PFSK-1 (cell line): ENCODE measurements around the gene NCOA3.

Experiments used
- POLR2AphosphoS5 ChIP-seq: IDR thresholded peaks from 2 replicates; pipeline ENCODE4 v1.6.1; 2012; ENCODE audit warnings: low read depth, mild to moderate bottlenecking, control low read depth, low read length, moderate library complexity
- SIN3A ChIP-seq: IDR thresholded peaks from 2 replicates; pipeline ENCODE4 v1.6.1; 2012; ENCODE audit warnings: mild to moderate bottlenecking, low read length, moderate library complexity, borderline replicate concordance; ENCODE audit not compliant: insufficient read depth
- TAF1 ChIP-seq: IDR thresholded peaks from 2 replicates; pipeline ENCODE4 v1.6.1; 2012; ENCODE audit warnings: low read length, control low read depth, borderline replicate concordance; ENCODE audit not compliant: insufficient read depth
- TF ChIP-seq, protein P1 (sequence below), 2 experiments: IDR thresholded peaks; 2 replicates each; pipeline versions ENCODE4 v1.6.1 to v1.8.0; 2011 to 2012; ENCODE audit warnings: low read depth in 2 of 2, low read length in 2 of 2, control low read depth in 1 of 2, inconsistent platforms in 1 of 2, mild to moderate bottlenecking in 1 of 2, moderate library complexity in 1 of 2; ENCODE audit not compliant: insufficient read depth in 1 of 2

DNA sequence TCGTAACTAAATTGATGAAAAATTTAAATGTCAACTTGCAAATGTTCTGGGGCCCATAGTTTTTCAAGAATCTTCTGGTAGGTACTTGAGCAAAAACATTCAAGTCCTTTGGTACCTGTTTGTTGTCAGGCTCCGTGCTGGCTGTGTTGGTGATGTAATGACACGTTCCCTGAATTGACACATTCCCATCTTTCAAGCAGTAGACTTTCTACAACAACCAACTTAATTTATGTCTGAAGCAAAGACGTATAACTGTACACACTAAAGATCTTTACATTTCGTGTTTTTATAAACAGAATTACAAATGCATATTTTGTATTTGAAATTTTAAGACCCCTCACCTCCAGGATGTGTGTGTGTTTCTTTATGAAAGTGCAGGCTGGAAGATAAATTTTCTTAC lies 49.5 kb downstream of the NCOA3 start:
- no peak for TF ChIP-seq POLR2AphosphoS5
- no peak for TF ChIP-seq TAF1
- TF ChIP-seq SIN3A, result no peak
- TF ChIP-seq, protein P1, sequence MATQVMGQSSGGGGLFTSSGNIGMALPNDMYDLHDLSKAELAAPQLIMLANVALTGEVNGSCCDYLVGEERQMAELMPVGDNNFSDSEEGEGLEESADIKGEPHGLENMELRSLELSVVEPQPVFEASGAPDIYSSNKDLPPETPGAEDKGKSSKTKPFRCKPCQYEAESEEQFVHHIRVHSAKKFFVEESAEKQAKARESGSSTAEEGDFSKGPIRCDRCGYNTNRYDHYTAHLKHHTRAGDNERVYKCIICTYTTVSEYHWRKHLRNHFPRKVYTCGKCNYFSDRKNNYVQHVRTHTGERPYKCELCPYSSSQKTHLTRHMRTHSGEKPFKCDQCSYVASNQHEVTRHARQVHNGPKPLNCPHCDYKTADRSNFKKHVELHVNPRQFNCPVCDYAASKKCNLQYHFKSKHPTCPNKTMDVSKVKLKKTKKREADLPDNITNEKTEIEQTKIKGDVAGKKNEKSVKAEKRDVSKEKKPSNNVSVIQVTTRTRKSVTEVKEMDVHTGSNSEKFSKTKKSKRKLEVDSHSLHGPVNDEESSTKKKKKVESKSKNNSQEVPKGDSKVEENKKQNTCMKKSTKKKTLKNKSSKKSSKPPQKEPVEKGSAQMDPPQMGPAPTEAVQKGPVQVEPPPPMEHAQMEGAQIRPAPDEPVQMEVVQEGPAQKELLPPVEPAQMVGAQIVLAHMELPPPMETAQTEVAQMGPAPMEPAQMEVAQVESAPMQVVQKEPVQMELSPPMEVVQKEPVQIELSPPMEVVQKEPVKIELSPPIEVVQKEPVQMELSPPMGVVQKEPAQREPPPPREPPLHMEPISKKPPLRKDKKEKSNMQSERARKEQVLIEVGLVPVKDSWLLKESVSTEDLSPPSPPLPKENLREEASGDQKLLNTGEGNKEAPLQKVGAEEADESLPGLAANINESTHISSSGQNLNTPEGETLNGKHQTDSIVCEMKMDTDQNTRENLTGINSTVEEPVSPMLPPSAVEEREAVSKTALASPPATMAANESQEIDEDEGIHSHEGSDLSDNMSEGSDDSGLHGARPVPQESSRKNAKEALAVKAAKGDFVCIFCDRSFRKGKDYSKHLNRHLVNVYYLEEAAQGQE (IDR thresholded peaks at IDR 0.05; ENCODE audit: insufficient read depth in 1 of 2, low read depth in 2 of 2, low read length in 2 of 2), result no peak
